ENCODE results near the gene TGIF1.

TGIF1 gene

GRCh38 chr18:3482258-3482657 lies 32.3 kb downstream of the TGIF1 start:
- DNase-seq (ENCODE audit: low spot score) = no peak

GRCh38 chr18:3485153-3486149 lies 35.5 kb downstream of the TGIF1 start:
- no peak for DNase-seq (ENCODE audit: low spot score)

GRCh38 chr18:3486512-3486911 lies 36.5 kb downstream of the TGIF1 start:
- DNase-seq (ENCODE audit: low spot score) = no peak

- DNase-seq (ENCODE audit: low spot score) = no peak
These were observed 39.5 kb downstream of the TGIF1 start for GRCh38 chr18:3489462-3489861.

GRCh38 chr18:3491981-3492555 lies 42.1 kb downstream of the TGIF1 start:
- no peak for DNase-seq (ENCODE audit: low spot score)

- no peak for DNase-seq (ENCODE audit: low spot score)
These were observed 42.7 kb downstream of the TGIF1 start for GRCh38 chr18:3492721-3493120.

GRCh38 chr18:3493501-3494244 lies 43.7 kb downstream of the TGIF1 start:
- no peak for DNase-seq (ENCODE audit: low spot score)

- no peak for DNase-seq (ENCODE audit: low spot score)
These were observed 44.2 kb downstream of the TGIF1 start for GRCh38 chr18:3494245-3494526.

GRCh38 chr18:3494569-3494968 lies 44.6 kb downstream of the TGIF1 start:
- no peak for DNase-seq (ENCODE audit: low spot score)

GRCh38 chr18:3495691-3496430 lies 45.9 kb downstream of the TGIF1 start:
- no peak for DNase-seq (ENCODE audit: low spot score)

- DNase-seq (ENCODE audit: low spot score) = peak; percentile 70
These were observed 48.9 kb downstream of the TGIF1 start for GRCh38 chr18:3498698-3499471.

- peak; percentile 49 for DNase-seq (ENCODE audit: low spot score)
These were observed 49.5 kb downstream of the TGIF1 start for GRCh38 chr18:3499501-3499900.

GRCh38 chr18:3500016-3500415 lies 50.0 kb downstream of the TGIF1 start:
- DNase-seq (ENCODE audit: low spot score) = peak; percentile 24

- no peak for DNase-seq (ENCODE audit: low spot score)
These were observed 52.7 kb downstream of the TGIF1 start for GRCh38 chr18:3502650-3503049.

GRCh38 chr18:3504637-3505036 lies 54.7 kb downstream of the TGIF1 start:
- DNase-seq (ENCODE audit: low spot score) = no peak

GRCh38 chr18:3508576-3509549 lies 58.9 kb downstream of the TGIF1 start:
- DNase-seq (ENCODE audit: low spot score) = no peak

Data from AG08396 (cell line).